Effector memory CD8-positive, alpha-beta T cell (primary cell): ENCODE results near the gene RBFOX2.

Source experiments
- ATAC-seq: fragments of 150-1000 bp; cut with Tn5 transposase; replicated peaks from 2 replicates; pipeline ENCODE4 v1.10.0; 2021; ENCODE audit warnings: mild to moderate bottlenecking, moderate library complexity
- DNase-seq, 3 experiments: peaks; one replicate each; pipeline ENCODE4 v3.0.0; 2021
- H3K27ac Mint-ChIP-seq, 2 donors: one replicate each; pipeline ENCODE4 v1.8.0; 2022; ENCODE audit warnings: mild to moderate bottlenecking in 2 of 2, mixed read lengths in 2 of 2, moderate library complexity in 2 of 2
- H3K27me3 Mint-ChIP-seq, 2 donors: one replicate each; pipeline ENCODE4 v1.8.0; 2022; ENCODE audit warnings: mixed read lengths in 2 of 2
- H3K36me3 Mint-ChIP-seq: one replicate; pipeline ENCODE4 v1.8.0; 2022; ENCODE audit warnings: mild to moderate bottlenecking, moderate library complexity, mixed read lengths; ENCODE audit not compliant: insufficient read depth
- H3K4me1 Mint-ChIP-seq, 2 donors: one replicate each; pipeline ENCODE4 v1.8.0; 2022; ENCODE audit warnings: low read depth in 2 of 2, mixed read lengths in 2 of 2
- H3K4me3 Mint-ChIP-seq, 2 donors: one replicate each; pipeline ENCODE4 v1.8.0; 2022; ENCODE audit warnings: mild to moderate bottlenecking in 2 of 2, mixed read lengths in 2 of 2, moderate library complexity in 2 of 2
- H3K9me3 Mint-ChIP-seq, 2 donors: one replicate each; pipeline ENCODE4 v1.8.0; 2022; ENCODE audit warnings: mixed read lengths in 2 of 2

RBFOX2 gene

DNA sequence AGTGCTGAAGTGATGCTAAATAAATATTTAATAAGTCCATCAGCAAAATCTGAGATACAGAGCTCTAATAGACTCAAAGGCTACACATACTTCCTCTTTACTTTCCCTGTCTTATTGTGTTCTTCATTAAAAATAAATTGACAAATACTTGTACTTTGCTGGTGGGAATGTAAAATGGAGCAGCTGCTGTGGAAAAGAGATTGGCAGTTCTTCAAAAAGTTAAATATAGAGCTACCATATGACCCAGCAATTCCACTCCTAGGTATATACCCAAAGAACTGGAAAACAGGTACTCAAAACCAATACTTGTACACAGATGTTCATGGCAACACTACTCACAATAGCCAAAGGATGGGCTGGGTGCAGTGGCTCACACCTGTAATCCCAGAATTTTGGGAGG lies 76.0 kb downstream of the RBFOX2 start:
- ATAC-seq = no peak
- Mint-ChIP-seq H3K36me3 (no peaks in the 10 kb centered on the region), H3K9me3 (no peaks in the 10 kb centered on the region), H3K27ac (no peak overlapping the region), H3K27me3 (peaks cover 5 to 11% of the 10 kb centered on the region in 2 donors), H3K4me1 (no peaks in the 10 kb centered on the region), H3K4me3 (no peak overlapping the region)
- DNase-seq = no peak

DNA sequence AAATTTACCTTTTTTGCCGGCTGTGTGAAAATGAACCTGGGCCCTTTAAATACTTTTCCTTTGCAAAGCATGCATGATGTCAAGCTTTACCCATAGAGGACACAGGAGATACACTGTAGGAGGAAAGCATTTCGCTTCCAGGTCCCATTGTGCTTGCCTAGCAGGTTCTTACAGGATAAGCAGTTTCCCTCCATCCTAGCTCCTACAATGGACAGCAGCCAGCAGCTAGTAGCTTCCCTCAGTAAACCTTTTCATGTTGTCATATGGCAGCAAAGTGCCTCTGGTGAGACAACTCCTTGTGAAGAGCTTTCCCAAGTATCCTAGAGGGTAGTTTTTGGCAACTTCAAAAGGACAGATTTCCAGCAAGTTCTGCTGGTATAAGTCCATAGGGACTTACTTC lies 78.4 kb downstream of the RBFOX2 start:
- H3K27ac Mint-ChIP-seq = no peak overlapping the region
- no peaks in the 10 kb centered on the region for H3K4me1 Mint-ChIP-seq
- no peaks in the 10 kb centered on the region for H3K36me3 Mint-ChIP-seq
- H3K27me3 Mint-ChIP-seq = peaks cover 14 to 20% of the 10 kb centered on the region in 2 donors
- no peak for DNase-seq
- ATAC-seq = no peak
- no peaks in the 10 kb centered on the region for H3K9me3 Mint-ChIP-seq
- no peak overlapping the region for H3K4me3 Mint-ChIP-seq

DNA sequence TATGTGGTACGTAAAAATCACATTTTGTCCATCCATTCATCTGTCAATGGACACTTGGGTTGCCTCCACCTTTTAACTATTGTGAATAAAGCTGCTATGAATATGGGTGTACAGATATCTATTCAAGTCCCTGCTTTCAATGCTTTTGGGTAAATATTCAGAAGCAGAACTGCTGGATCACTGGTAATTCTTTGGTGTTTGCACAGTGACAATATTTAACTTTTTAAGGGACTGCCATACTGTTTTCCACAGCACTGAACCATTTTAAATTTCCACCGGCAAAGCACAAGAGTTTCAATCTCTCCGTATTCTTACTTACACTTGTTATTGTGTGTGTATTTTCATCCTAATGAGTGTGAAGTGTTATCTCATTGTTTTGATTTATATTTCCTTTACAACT lies 79.4 kb downstream of the RBFOX2 start:
- ATAC-seq = no peak

DNA sequence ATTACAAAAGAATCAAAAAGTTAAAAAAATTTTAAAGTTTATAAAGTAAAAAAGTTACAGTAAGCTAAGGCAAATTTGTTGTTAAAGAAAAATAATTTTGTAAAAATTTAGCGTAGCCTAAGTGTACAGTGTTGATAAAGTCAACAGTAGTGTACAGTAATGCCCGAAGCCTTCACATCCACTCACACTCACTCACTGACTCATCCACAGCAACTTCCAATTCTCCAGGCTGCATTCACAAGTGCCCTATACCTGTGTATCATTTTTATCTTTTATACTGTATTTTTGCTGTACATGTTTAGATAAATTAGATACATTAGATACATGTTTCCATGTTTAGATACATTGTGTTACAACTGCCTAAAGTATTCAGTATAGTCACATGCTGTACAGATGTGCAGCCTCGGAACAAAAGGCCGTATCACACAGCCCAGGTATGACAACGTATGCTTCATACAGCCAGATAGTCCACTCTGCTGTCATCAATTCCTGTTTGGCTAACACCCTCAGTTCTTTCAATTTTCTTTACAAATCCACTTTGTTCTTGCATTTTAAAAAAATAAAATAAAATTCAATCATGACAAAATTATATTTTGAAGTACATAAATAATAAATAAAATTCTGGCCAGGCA lies 80.7 kb downstream of the RBFOX2 start:
- H3K4me1 Mint-ChIP-seq = no peaks in the 10 kb centered on the region
- peaks cover 22 to 43% of the 10 kb centered on the region in 2 donors for H3K27me3 Mint-ChIP-seq
- H3K4me3 Mint-ChIP-seq = no peak overlapping the region
- H3K9me3 Mint-ChIP-seq = no peaks in the 10 kb centered on the region
- no peak overlapping the region for H3K27ac Mint-ChIP-seq
- DNase-seq (no peak), ATAC-seq (no peak)
- H3K36me3 Mint-ChIP-seq = no peaks in the 10 kb centered on the region

More for the DNA sequence above, 79.4 kb downstream of the RBFOX2 start:
- Mint-ChIP-seq H3K27ac (no peak overlapping the region), H3K9me3 (no peaks in the 10 kb centered on the region), H3K36me3 (no peaks in the 10 kb centered on the region), H3K4me1 (no peaks in the 10 kb centered on the region), H3K27me3 (peaks cover 22 to 30% of the 10 kb centered on the region in 2 donors), H3K4me3 (no peak overlapping the region)
- DNase-seq = no peak

DNA sequence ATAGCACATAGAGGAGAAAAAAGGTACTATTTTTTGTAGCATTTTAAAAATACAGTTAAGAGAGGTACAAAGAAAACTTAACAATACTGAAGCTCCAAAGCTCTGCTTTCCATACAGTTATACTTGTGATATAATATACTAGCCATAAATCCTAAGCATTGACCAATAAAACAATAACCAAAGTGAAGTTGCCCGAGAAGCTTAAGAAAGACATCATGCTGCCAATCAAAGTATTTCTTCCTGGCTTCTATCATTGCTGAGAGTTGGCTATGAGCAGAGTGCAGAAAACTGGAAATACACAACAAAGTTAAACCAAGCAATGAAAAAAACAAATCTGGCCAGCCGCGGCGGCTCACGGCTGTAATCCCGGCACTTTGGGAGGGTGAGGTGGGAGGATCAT lies 84.2 kb downstream of the RBFOX2 start:
- ATAC-seq = no peak
- no peak for DNase-seq
- Mint-ChIP-seq H3K27me3 (peaks cover 38 to 64% of the 10 kb centered on the region in 2 donors), H3K4me3 (no peak overlapping the region), H3K9me3 (no peaks in the 10 kb centered on the region), H3K4me1 (no peaks in the 10 kb centered on the region), H3K27ac (no peak overlapping the region), H3K36me3 (no peaks in the 10 kb centered on the region)

DNA sequence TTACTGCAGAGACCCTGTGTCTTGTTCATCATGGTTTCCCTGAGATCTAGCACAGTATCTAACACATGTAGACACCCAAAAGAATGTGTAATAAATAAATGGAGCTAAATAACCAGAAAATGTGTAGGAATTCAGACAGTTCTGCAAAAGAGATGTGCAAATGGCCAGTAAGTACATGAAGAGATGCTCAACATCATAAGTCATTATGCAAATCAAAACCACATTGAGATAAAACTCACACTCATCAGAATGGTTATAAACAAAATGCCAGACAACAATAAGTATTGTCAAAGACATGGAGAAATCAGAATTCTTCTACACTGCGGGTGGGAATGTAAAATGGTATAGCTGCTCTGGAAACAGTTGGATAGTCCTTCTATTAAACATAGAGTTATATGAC lies 88.5 kb downstream of the RBFOX2 start:
- Mint-ChIP-seq H3K4me1 (no peaks in the 10 kb centered on the region), H3K4me3 (no peak overlapping the region), H3K9me3 (no peaks in the 10 kb centered on the region), H3K36me3 (no peaks in the 10 kb centered on the region), H3K27me3 (peaks cover 36 to 73% of the 10 kb centered on the region in 2 donors), H3K27ac (no peak overlapping the region)
- DNase-seq (no peak), ATAC-seq (no peak)

DNA sequence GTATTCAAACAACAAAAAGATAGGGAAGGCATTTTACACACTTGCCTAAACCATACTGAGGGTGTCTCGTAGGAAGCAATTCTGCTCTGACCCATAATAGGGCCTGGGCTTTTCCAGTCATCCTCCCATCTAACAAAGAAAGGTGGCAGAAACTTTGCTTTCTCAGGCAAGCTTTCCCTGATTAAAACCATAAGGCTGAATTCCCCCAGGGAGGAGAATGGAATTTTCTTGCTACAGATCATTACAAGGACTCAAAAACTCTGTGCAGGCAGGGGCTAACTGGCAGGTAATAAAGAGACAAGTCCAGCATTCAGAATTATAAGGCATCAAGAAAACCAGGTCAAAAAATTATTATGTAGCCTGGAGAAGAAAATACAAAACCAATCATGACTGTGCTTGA lies 90.4 kb downstream of the RBFOX2 start:
- Mint-ChIP-seq H3K4me1 (no peaks in the 10 kb centered on the region), H3K36me3 (no peaks in the 10 kb centered on the region), H3K9me3 (no peaks in the 10 kb centered on the region), H3K4me3 (no peak overlapping the region), H3K27ac (no peak overlapping the region), H3K27me3 (peaks cover 29 to 54% of the 10 kb centered on the region in 2 donors)
- no peak for ATAC-seq
- DNase-seq = no peak

DNA sequence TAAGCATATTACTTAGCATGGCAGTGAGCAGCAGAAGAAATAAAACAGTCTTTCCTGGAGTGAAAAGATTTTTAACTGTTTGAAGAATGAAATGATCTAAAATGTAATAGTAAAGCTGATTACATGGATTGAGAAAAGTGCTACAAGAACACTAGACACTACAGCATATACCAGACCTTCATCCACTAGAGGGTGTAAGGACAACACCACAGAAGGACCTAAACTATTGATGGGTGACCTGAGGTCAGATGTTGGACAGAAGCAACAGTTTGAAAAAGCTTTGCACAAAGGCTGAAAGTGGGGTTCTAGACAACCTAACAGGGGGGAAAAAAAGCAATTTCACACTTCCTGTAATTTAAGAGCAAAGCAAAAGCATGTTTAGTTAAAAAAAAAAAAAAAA lies 97.7 kb downstream of the RBFOX2 start:
- Mint-ChIP-seq H3K27me3 (peaks cover 10 to 17% of the 10 kb centered on the region in 2 donors), H3K27ac (no peak overlapping the region)
- no peak for ATAC-seq

DNA sequence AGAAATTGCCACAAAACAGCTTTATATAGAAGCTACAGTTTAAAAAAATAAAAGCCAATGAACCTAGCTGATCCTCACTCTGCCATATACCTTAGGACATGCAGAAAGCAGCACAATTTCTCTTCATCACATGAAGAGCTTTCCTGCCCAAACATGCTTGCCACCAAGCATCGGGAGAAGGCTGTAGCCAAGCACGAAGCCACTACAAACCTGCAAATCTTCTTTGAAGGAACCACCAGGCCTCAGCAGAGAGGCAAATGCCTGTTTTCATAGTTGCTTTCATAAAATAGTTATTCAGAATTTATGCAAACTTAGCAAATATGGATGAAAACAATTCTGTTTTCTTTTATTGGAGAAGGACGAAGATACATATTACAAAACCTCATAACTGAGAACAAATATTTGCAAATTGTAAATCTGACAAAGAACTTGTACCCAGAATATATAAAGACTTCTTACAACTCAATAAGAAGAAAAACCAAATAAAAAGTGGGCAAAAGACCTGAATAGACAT lies 100.3 kb downstream of the RBFOX2 start:
- no peaks in the 10 kb centered on the region for H3K9me3 Mint-ChIP-seq
- no peak overlapping the region for H3K27ac Mint-ChIP-seq
- peaks cover 10 to 18% of the 10 kb centered on the region in 2 donors for H3K27me3 Mint-ChIP-seq
- no peak for ATAC-seq
- no peak for DNase-seq
- no peak overlapping the region for H3K4me3 Mint-ChIP-seq
- no peaks in the 10 kb centered on the region for H3K4me1 Mint-ChIP-seq
- H3K36me3 Mint-ChIP-seq = no peaks in the 10 kb centered on the region

More for the DNA sequence above, 97.7 kb downstream of the RBFOX2 start:
- H3K36me3 Mint-ChIP-seq = no peaks in the 10 kb centered on the region
- no peak overlapping the region for H3K4me3 Mint-ChIP-seq
- no peak for DNase-seq
- no peaks in the 10 kb centered on the region for H3K9me3 Mint-ChIP-seq
- H3K4me1 Mint-ChIP-seq = no peaks in the 10 kb centered on the region

DNA sequence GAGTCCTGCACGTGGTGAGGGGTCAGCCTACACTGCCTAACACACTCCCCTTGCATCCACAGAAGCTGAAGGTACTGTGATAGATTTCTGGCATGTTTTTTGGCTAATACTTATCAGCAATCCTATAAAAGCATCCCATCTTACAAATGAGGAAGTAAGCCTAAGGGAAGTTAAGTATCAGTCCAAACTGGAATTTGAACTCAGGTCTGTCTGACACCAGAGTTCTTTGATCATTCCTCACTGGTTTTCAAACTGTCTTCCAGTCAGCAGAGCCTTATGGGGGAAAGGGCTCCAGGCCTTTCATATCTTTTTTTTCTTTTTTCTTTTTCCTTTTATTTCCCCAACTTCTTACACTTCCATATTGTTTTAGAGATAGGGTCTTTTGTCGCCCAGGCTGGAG lies 105.6 kb downstream of the RBFOX2 start:
- ATAC-seq = no peak
- Mint-ChIP-seq H3K36me3 (no peaks in the 10 kb centered on the region), H3K4me1 (no peaks in the 10 kb centered on the region), H3K4me3 (no peak overlapping the region), H3K27me3 (peaks cover 10 to 21% of the 10 kb centered on the region in 2 donors), H3K27ac (peak overlapping the region in 1 of 2 donors; percentile 32), H3K9me3 (no peaks in the 10 kb centered on the region)
- no peak for DNase-seq

DNA sequence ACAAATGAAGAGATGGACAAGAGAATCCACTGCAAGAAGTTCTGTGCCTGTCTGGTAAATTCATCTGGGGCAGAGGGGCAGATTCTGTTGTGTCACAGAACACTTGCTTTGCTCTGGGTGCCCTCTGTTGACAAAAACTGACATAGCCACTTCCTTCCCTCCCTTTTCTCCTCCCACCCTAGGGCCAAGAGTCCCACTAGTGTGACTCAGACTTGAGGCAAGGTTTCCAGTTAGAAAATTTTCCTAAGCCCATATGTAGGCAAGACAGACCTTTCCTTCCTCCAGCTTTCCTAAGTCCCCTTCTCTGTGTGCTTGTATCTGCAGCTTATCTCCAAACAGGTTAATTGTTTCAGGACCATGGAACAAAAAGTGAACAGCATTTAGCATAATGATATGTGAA lies 106.8 kb downstream of the RBFOX2 start:
- H3K4me1 Mint-ChIP-seq = no peaks in the 10 kb centered on the region
- DNase-seq (peak; percentile 4 to 16 (median 16)), ATAC-seq (no peak)
- no peak overlapping the region for H3K4me3 Mint-ChIP-seq
- H3K36me3 Mint-ChIP-seq = no peaks in the 10 kb centered on the region
- peaks cover 7 to 22% of the 10 kb centered on the region in 2 donors for H3K27me3 Mint-ChIP-seq
- H3K9me3 Mint-ChIP-seq = no peaks in the 10 kb centered on the region
- no peak overlapping the region for H3K27ac Mint-ChIP-seq

DNA sequence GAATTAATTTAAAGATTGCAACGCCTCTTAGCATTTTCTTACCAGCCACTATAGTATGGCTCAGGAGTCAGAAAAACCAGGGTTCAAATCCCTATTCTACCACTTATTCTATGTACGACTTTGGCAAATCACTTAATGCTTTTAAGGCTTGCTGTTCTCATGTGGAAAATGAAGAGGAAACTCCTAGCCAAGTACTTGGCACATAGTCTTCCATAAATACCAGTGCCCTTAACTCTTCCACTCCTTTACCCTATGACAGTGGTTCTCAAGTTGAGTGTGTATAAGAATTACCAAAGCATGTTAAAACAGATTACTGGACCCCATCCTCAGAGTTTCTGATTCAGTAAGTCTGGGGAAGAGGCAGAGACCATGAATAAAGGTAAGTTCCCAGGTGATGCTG lies 107.6 kb downstream of the RBFOX2 start:
- Mint-ChIP-seq H3K27me3 (peaks cover 6 to 23% of the 10 kb centered on the region in 2 donors), H3K4me1 (no peaks in the 10 kb centered on the region), H3K27ac (no peak overlapping the region), H3K36me3 (no peaks in the 10 kb centered on the region), H3K4me3 (no peak overlapping the region), H3K9me3 (no peaks in the 10 kb centered on the region)
- ATAC-seq (no peak), DNase-seq (no peak)

DNA sequence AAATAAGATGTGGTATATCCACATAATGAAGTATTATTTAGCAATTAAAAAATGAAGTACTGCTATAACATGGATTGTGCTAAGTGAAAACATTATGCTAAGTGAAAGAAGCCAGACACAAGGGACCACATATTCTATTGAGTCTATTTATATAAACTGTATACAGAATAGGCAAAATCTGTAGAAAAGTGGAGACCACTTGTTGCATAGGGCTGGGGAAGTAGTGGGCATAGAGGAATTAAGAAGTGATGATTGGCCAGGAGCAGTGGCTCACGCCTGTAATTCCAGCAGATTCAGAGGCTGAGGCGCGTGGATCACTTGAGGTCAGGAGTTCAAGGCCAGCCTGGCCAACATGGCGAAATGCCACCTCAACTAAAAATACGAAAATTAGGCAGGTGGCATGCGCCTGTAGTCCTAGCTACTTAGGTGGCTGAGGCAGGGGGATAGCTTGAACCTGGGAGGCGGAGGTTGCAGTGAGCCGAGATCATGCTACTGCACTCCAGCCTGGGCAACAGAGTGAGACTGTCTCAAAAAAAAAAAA lies 109.6 kb downstream of the RBFOX2 start:
- H3K4me1 Mint-ChIP-seq = peaks cover 0 to 1% of the 10 kb centered on the region in 2 donors
- H3K27ac Mint-ChIP-seq = no peak overlapping the region
- DNase-seq = no peak
- H3K4me3 Mint-ChIP-seq = no peak overlapping the region
- no peaks in the 10 kb centered on the region for H3K36me3 Mint-ChIP-seq
- ATAC-seq = no peak
- no peaks in the 10 kb centered on the region for H3K9me3 Mint-ChIP-seq
- peaks cover 26 to 38% of the 10 kb centered on the region in 2 donors for H3K27me3 Mint-ChIP-seq

DNA sequence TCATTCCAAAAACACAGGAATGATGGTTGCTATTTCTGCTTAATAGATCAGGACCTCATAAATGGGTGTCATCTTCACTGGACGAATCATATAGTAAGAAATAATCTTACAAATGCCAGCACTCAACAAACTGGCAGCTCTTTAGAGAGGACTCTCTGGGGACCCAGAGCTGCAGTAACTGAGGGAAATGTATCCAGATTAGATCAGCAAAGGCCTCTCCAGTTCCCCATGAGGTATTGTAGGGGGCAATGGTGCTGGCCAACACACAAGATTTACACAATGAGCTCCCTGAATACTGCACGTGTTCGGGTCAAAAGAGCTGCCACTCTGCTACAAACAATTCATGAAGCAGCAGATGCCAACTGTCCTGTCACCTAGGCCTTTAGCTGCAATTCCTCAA lies 110.2 kb downstream of the RBFOX2 start:
- H3K4me1 Mint-ChIP-seq = peaks cover 0 to 1% of the 10 kb centered on the region in 2 donors
- no peak overlapping the region for H3K4me3 Mint-ChIP-seq
- no peak for DNase-seq

More for the DNA sequence above, 110.2 kb downstream of the RBFOX2 start:
- H3K9me3 Mint-ChIP-seq = no peaks in the 10 kb centered on the region
- no peak overlapping the region for H3K27ac Mint-ChIP-seq
- peaks cover 32 to 44% of the 10 kb centered on the region in 2 donors for H3K27me3 Mint-ChIP-seq
- H3K36me3 Mint-ChIP-seq = no peaks in the 10 kb centered on the region
- no peak for ATAC-seq
